Measurements from ENCODE around the gene TMEM150B.

DNA sequence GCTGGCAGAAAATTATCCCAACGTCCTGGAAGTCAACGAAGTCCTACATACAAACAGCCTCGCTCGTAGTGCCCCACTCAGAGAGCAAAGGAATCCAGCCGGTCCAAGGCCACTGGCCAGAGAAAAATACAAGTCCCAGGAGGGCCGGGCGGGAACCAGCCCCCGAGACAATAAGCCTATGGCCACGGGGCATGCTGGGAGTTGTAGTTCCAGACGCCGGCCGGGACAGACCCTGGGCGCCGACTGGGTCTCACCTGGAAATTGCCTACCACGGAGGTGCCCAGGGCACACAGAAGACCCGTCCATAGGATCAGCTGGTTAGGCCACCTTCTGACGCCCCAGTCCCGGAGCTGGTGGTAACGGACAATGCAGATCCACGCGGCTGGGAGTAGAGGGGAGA is 5.4 kb downstream of the TMEM150B start:
- TF ChIP-seq, protein P1, sequence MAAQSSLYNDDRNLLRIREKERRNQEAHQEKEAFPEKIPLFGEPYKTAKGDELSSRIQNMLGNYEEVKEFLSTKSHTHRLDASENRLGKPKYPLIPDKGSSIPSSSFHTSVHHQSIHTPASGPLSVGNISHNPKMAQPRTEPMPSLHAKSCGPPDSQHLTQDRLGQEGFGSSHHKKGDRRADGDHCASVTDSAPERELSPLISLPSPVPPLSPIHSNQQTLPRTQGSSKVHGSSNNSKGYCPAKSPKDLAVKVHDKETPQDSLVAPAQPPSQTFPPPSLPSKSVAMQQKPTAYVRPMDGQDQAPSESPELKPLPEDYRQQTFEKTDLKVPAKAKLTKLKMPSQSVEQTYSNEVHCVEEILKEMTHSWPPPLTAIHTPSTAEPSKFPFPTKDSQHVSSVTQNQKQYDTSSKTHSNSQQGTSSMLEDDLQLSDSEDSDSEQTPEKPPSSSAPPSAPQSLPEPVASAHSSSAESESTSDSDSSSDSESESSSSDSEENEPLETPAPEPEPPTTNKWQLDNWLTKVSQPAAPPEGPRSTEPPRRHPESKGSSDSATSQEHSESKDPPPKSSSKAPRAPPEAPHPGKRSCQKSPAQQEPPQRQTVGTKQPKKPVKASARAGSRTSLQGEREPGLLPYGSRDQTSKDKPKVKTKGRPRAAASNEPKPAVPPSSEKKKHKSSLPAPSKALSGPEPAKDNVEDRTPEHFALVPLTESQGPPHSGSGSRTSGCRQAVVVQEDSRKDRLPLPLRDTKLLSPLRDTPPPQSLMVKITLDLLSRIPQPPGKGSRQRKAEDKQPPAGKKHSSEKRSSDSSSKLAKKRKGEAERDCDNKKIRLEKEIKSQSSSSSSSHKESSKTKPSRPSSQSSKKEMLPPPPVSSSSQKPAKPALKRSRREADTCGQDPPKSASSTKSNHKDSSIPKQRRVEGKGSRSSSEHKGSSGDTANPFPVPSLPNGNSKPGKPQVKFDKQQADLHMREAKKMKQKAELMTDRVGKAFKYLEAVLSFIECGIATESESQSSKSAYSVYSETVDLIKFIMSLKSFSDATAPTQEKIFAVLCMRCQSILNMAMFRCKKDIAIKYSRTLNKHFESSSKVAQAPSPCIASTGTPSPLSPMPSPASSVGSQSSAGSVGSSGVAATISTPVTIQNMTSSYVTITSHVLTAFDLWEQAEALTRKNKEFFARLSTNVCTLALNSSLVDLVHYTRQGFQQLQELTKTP (IDR thresholded peaks at IDR 0.05; ENCODE audit: low read depth in 1 of 2, partially characterized antibody in 2 of 2): peak in 1 of 2 experiments; percentile 98
- TF ChIP-seq BRCA1 (IDR thresholded peaks at IDR 0.05) (no peak), BRCA1 (CRISPR knock-in tag; IDR thresholded peaks at IDR 0.05) (no peak), BCOR (IDR thresholded peaks at IDR 0.05) (no peak), EZH2 (IDR thresholded peaks at IDR 0.05; ENCODE audit: borderline replicate concordance, low read depth, low read length) (no peak), SP2 (IDR thresholded peaks at IDR 0.05; ENCODE audit: extremely low read depth, low read depth, low read length, poor library complexity, severe bottlenecking) (no peak)
- TF ChIP-seq, protein P2, sequence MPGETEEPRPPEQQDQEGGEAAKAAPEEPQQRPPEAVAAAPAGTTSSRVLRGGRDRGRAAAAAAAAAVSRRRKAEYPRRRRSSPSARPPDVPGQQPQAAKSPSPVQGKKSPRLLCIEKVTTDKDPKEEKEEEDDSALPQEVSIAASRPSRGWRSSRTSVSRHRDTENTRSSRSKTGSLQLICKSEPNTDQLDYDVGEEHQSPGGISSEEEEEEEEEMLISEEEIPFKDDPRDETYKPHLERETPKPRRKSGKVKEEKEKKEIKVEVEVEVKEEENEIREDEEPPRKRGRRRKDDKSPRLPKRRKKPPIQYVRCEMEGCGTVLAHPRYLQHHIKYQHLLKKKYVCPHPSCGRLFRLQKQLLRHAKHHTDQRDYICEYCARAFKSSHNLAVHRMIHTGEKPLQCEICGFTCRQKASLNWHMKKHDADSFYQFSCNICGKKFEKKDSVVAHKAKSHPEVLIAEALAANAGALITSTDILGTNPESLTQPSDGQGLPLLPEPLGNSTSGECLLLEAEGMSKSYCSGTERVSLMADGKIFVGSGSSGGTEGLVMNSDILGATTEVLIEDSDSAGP (CRISPR knock-in tag; IDR thresholded peaks at IDR 0.05): no peak
- TF ChIP-seq, protein P3, sequence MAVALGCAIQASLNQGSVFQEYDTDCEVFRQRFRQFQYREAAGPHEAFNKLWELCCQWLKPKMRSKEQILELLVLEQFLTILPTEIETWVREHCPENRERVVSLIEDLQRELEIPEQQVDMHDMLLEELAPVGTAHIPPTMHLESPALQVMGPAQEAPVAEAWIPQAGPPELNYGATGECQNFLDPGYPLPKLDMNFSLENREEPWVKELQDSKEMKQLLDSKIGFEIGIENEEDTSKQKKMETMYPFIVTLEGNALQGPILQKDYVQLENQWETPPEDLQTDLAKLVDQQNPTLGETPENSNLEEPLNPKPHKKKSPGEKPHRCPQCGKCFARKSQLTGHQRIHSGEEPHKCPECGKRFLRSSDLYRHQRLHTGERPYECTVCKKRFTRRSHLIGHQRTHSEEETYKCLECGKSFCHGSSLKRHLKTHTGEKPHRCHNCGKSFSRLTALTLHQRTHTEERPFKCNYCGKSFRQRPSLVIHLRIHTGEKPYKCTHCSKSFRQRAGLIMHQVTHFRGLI (CRISPR knock-in tag; IDR thresholded peaks at IDR 0.05): no peak

Data from K562 (cell line).